GM12878 (cell line): ENCODE data around the gene TSPAN11. TPM values are rescaled to one million over a fixed set of nuclear protein-coding genes. Genes with fewer than 3 reads are reported as not detected.

Experiments used
- ATAC-seq: fragments of 200-7000 bp; cut with Tn5 transposase; 3 replicates; pipeline ENCODE4 v1.9.1; 2020; ENCODE audit warnings: mild to moderate bottlenecking, moderate library complexity
- BruUV-seq: library from RNA; stranded (reverse); fragments of 400-500 nt; replicated peaks from 2 replicates; lab custom pipeline; 2021; lab: Mats Ljungman, UMichigan
- CTCF ChIA-PET: fragments of 300-600 bp; sonication (Branson Sonifier 250); formaldehyde crosslinking; extraction: SDS; loops from one replicate; lab custom pipeline; 2021; ENCODE audit warnings: inconsistent platforms; lab: Yijun Ruan, JAX
- POLR2A ChIA-PET: fragments of 350-600 bp; formaldehyde crosslinking; extraction: SDS; loops from one replicate; lab custom pipeline; 2021; ENCODE audit warnings: inconsistent platforms; lab: Charles Lee
- RAD21 ChIA-PET: fragments of 300-600 bp; sonication (Branson Sonifier 250); formaldehyde crosslinking; loops from one replicate; lab custom pipeline; 2023; ENCODE audit warnings: antibody characterized with exemption; ENCODE audit not compliant: unreplicated experiment; lab: Charles Lee
- SMC1A ChIA-PET: fragments of 300-600 bp; sonication (Branson Sonifier 250); formaldehyde crosslinking; loops from one replicate; lab custom pipeline; 2023; ENCODE audit not compliant: unreplicated experiment, uncharacterized antibody; lab: Charles Lee
- DNase-seq: peaks from one replicate; pipeline ENCODE4 v3.0.0-alpha.2; 2011; ENCODE audit warnings: low read depth, low spot score
- FAIRE-seq: peaks from 3 replicates; lab custom pipeline; 2011; peaks lifted over from hg19 to GRCh38; lab: Jason Lieb, UNC
- H2AFZ ChIP-seq: 2 replicates; pipeline ENCODE4 v1.6.0; 2011; ENCODE audit warnings: low read depth, low read length, control low read depth; ENCODE audit not compliant: control insufficient read depth
- H3K27ac ChIP-seq: 2 replicates; pipeline ENCODE4 v1.5.1; 2011; ENCODE audit warnings: control low read depth; ENCODE audit not compliant: control insufficient read depth, insufficient read depth
- H3K27me3 ChIP-seq, 2 experiments: replicated peaks in 1 of 2; 2 replicates each; pipeline versions ENCODE4 v1.6.0 to v1.6.1; 2011; ENCODE audit warnings: low read length in 1 of 2; ENCODE audit not compliant: control insufficient read depth in 2 of 2, insufficient read depth in 2 of 2
- H3K36me3 ChIP-seq, 2 experiments: 2 replicates each; pipeline ENCODE4 v1.5.1; 2011; ENCODE audit warnings: low read length in 1 of 2; ENCODE audit not compliant: control insufficient read depth in 2 of 2, insufficient read depth in 2 of 2
- H3K4me1 ChIP-seq: 2 replicates; pipeline ENCODE4 v1.6.1; 2011; ENCODE audit warnings: mild to moderate bottlenecking, low read length, moderate library complexity, mixed read lengths; ENCODE audit not compliant: control insufficient read depth, insufficient read depth
- H3K4me2 ChIP-seq: 2 replicates; pipeline ENCODE4 v1.6.0; 2011; ENCODE audit warnings: control low read depth; ENCODE audit not compliant: control insufficient read depth, insufficient read depth
- H3K4me3 ChIP-seq: fragments of 200-600 bp; sonication (generic); 2 replicates; pipeline ENCODE4 v1.5.1; 2016
- H3K79me2 ChIP-seq: 2 replicates; pipeline ENCODE4 v1.6.0; 2011; ENCODE audit warnings: low read length; ENCODE audit not compliant: control insufficient read depth, insufficient read depth
- H3K9ac ChIP-seq: 2 replicates; pipeline ENCODE4 v1.8.0; 2011; ENCODE audit warnings: low read length, control low read depth, mixed read lengths; ENCODE audit not compliant: control insufficient read depth, insufficient read depth
- H3K9me3 ChIP-seq: replicated peaks from 3 replicates; pipeline ENCODE4 v1.5.1; 2011; ENCODE audit warnings: mild to moderate bottlenecking, low read length; ENCODE audit not compliant: control insufficient read depth, insufficient read depth
- H4K20me1 ChIP-seq: 2 replicates; pipeline ENCODE4 v1.6.0; 2011; ENCODE audit not compliant: control insufficient read depth, insufficient read depth
- CHD1 ChIP-seq: IDR thresholded peaks from 2 replicates; pipeline ENCODE4 v1.6.1; 2012; ENCODE audit warnings: low read depth, low read length, improper control_type of control experiment
- CHD2 ChIP-seq: IDR thresholded peaks from 2 replicates; pipeline ENCODE4 v1.6.1; 2011; ENCODE audit warnings: low read depth, low read length, improper control_type of control experiment, borderline replicate concordance
- CTCF ChIP-seq, 3 experiments: IDR thresholded peaks in 2 of 3; conservative IDR thresholded peaks in 1 of 3; 2 replicates each; pipeline ENCODE4 v1.5.1; 2011; ENCODE audit warnings: low read depth in 3 of 3, low read length in 3 of 3, mild to moderate bottlenecking in 3 of 3, control low read depth in 2 of 3, moderate library complexity in 2 of 3, inconsistent platforms in 1 of 3, mixed read lengths in 1 of 3; ENCODE audit not compliant: control insufficient read depth in 2 of 3, insufficient read depth in 1 of 3; ENCODE audit errors: extremely low read depth in 1 of 3
- EGR1 ChIP-seq, 2 experiments: IDR thresholded peaks; 1 replicate in 1 of 2; 2 replicates in 1 of 2; pipeline ENCODE4 v1.6.1; 2011 to 2012; ENCODE audit warnings: low read depth in 2 of 2, low read length in 2 of 2, borderline replicate concordance in 1 of 2, mild to moderate bottlenecking in 1 of 2, moderate library complexity in 1 of 2
- KDM1A ChIP-seq: fragments of 200-600 bp; sonication (generic); IDR thresholded peaks from 2 replicates; pipeline ENCODE4 v1.6.1; 2016; ENCODE audit warnings: borderline replicate concordance
- LARP7 ChIP-seq: fragments of 450-650 bp; IDR thresholded peaks from 2 replicates; pipeline ENCODE4 v1.6.1; 2017; ENCODE audit warnings: mild to moderate bottlenecking
- MTA3 ChIP-seq: IDR thresholded peaks from 2 replicates; pipeline ENCODE4 v1.6.1; 2012; ENCODE audit warnings: low read length, inconsistent platforms, borderline replicate concordance
- MXI1 ChIP-seq: fragments of 150-350 bp; IDR thresholded peaks from 2 replicates; pipeline ENCODE4 v1.6.1; 2011; ENCODE audit warnings: low read depth, mild to moderate bottlenecking, inconsistent platforms, low read length, improper control_type of control experiment
- MYB ChIP-seq: fragments of 150-350 bp; IDR thresholded peaks from 2 replicates; pipeline ENCODE4 v1.6.1; 2014; ENCODE audit warnings: mild to moderate bottlenecking, low read depth, low read length, borderline replicate concordance
- MYC ChIP-seq: IDR thresholded peaks from 2 replicates; pipeline ENCODE4 v1.6.1; 2011; ENCODE audit warnings: mild to moderate bottlenecking, low read length, moderate library complexity, inconsistent platforms; ENCODE audit not compliant: insufficient read depth, insufficient replicate concordance, insufficient read length, severe bottlenecking
- PKNOX1 ChIP-seq: fragments of 450-650 bp; IDR thresholded peaks from 2 replicates; pipeline ENCODE4 v1.6.1; 2016; ENCODE audit warnings: mild to moderate bottlenecking
- POLR2A ChIP-seq: IDR thresholded peaks from 2 replicates; pipeline ENCODE4 v1.6.1; 2011; ENCODE audit warnings: low read depth, mild to moderate bottlenecking, low read length
- POLR2AphosphoS5 ChIP-seq: IDR thresholded peaks from 2 replicates; pipeline ENCODE4 v1.6.1; 2011; ENCODE audit warnings: mild to moderate bottlenecking, low read length, inconsistent platforms
- RAD21 ChIP-seq: IDR thresholded peaks from 2 replicates; pipeline ENCODE4 v1.6.1; 2011; ENCODE audit warnings: mild to moderate bottlenecking, low read depth, low read length, moderate library complexity; ENCODE audit not compliant: insufficient read depth
- SMARCA5 ChIP-seq: fragments of 450-650 bp; IDR thresholded peaks from 2 replicates; pipeline ENCODE4 v1.6.1; 2017; ENCODE audit warnings: mild to moderate bottlenecking
- SMC3 ChIP-seq: IDR thresholded peaks from 2 replicates; pipeline ENCODE4 v1.6.1; 2011; ENCODE audit warnings: low read length, improper control_type of control experiment, borderline replicate concordance
- SREBF1 ChIP-seq: IDR thresholded peaks from 2 replicates; pipeline ENCODE4 v1.6.1; 2012; ENCODE audit warnings: mild to moderate bottlenecking, low read length
- YY1 ChIP-seq: IDR thresholded peaks from 2 replicates; pipeline ENCODE4 v1.6.1; 2011; ENCODE audit warnings: low read depth, mild to moderate bottlenecking, low read length
- ZNF207 ChIP-seq: fragments of 450-650 bp; IDR thresholded peaks from 2 replicates; pipeline ENCODE4 v1.6.1; 2014; ENCODE audit warnings: antibody characterized with exemption, mild to moderate bottlenecking, borderline replicate concordance
- ZNF592 ChIP-seq: fragments of 450-650 bp; IDR thresholded peaks from 2 replicates; pipeline ENCODE4 v1.6.1; 2017; ENCODE audit warnings: mild to moderate bottlenecking, moderate library complexity
- WGBS: methylation state at CpG from one replicate; pipeline ENCODE4 v1.1.6; 2016; ENCODE audit warnings: low lambda C conversion rate; ENCODE audit not compliant: insufficient replicate concordance, insufficient coverage; ENCODE audit errors: missing lambda C conversion rate; 5-methylcytosine and 5-hydroxymethylcytosine counted together
- in situ Hi-C: fragments of 300-500 bp; cut with MboI; formaldehyde crosslinking; loops from 9 replicates; pipeline ENCODE4 v1.14.3; 2018; ENCODE audit warnings: mixed read lengths
- intact Hi-C: fragments of 100-400 bp; cut with micrococcal nuclease; formaldehyde crosslinking; loops from one replicate; pipeline ENCODE4 v1.14.2; 2022; ENCODE audit not compliant: unreplicated experiment
- polyA plus RNA-seq, 11 experiments: library from polyadenylated mRNA; depleted of rRNA in 4 of 11; unstranded in 6 of 11; stranded (reverse) in 5 of 11; fragments of >200 nt; fragmentation: Nextera tagmentation in 4 of 11; fragmentation: Illumina TruSeq in 1 of 11; extraction: Ambion mirVana in 4 of 11; extraction: Trizol in 1 of 11; gene quantifications; 1 replicate in 1 of 11; 2 replicates in 10 of 11; pipeline versions ENCODE4 v1.2.1 to v1.2.3, GENCODE V29; 2011 to 2016; ENCODE audit warnings: inconsistent platforms in 2 of 11, missing spikeins in 2 of 11, low read depth in 1 of 11
- total RNA-seq, 4 experiments: library from RNA; depleted of rRNA in 3 of 4; stranded (reverse); fragments of >200 nt in 3 of 4; fragmentation: Illumina TruSeq in 1 of 4; extraction: Trizol in 1 of 4; gene quantifications; 2 replicates each; pipeline versions ENCODE4 v1.2.1 to v1.2.3, GENCODE V29; 2013 to 2021

TSPAN11 gene
- total and polyA plus RNA-seq, 10 of the 15 experiments (the other 5 are each of a cell fraction or from before 2014, with no cell fraction given), result under 0.01 to 0.27 (median 0.04) TPM; not detected in 6

GRCh38 chr12:31009976-31010375 lies 83.4 kb downstream of the TSPAN11 start:
- 32% methylated on average over 4 of the region's 4 CpGs for WGBS
- CTCF ChIA-PET, result interaction anchor here (3.3 kb wide), 1 partner anchor 162 kb away, joined by 31 read pairs; no protein-coding TSS in a partner anchor

More at GRCh38 chr12:31009976-31010375, 83.4 kb downstream of the TSPAN11 start:
- Histone ChIP-seq H3K27ac (no peak overlapping the region), H3K9me3 (no peaks in the 10 kb centered on the region), H3K9ac (no peak overlapping the region), H3K4me1 (no peaks in the 10 kb centered on the region), H3K4me3 (no peak overlapping the region), H3K36me3 (no peaks in the 10 kb centered on the region), H3K79me2 (no peaks in the 10 kb centered on the region), H3K27me3 (no peaks in the 10 kb centered on the region), H4K20me1 (no peaks in the 10 kb centered on the region), H2AFZ (no peak overlapping the region), H3K4me2 (no peak overlapping the region)
- ChIA-PET POLR2A (no interaction called here), SMC1A (no interaction called here), RAD21 (no interaction called here)
- FAIRE-seq (no peak), ATAC-seq (no peak), DNase-seq (no peak)
- intact Hi-C loops, result no loop called here
- no TSS peak for BruUV-seq
- TF ChIP-seq YY1, result no peak
- no peak for TF ChIP-seq SMARCA5
- no peak for TF ChIP-seq RAD21
- TF ChIP-seq CTCF (IDR thresholded peaks at IDR 0.05 in 2 of 3, conservative IDR thresholded peaks at IDR 0.05 in 1 of 3; ENCODE audit: control insufficient read depth in 2 of 3, extremely low read depth in 1 of 3, insufficient read depth in 1 of 3, low read depth in 3 of 3, low read length in 3 of 3), result no peak
- no peak for TF ChIP-seq MTA3
- no peak for TF ChIP-seq CHD1
- TF ChIP-seq KDM1A, result no peak
- no peak for TF ChIP-seq EGR1 (IDR thresholded peaks at IDR 0.05; ENCODE audit: borderline replicate concordance in 1 of 2, low read depth in 2 of 2, low read length in 2 of 2)
- TF ChIP-seq SMC3, result no peak
- no peak for TF ChIP-seq ZNF207
- TF ChIP-seq LARP7, result no peak
- TF ChIP-seq MYC, result no peak
- no peak for TF ChIP-seq MYB
- TF ChIP-seq MXI1, result no peak
- no peak for TF ChIP-seq POLR2A
- no peak for TF ChIP-seq PKNOX1
- no peak for TF ChIP-seq CHD2
- no peak for TF ChIP-seq SREBF1
- TF ChIP-seq ZNF592, result no peak
- no peak for TF ChIP-seq POLR2AphosphoS5
- in situ Hi-C loops, result no loop called here
